Measurements from ENCODE around the gene DKC1. TPM values are rescaled to one million over a fixed set of nuclear protein-coding genes. Genes with fewer than 3 reads are reported as not detected.
A peak's percentile ranks its signal among the peaks of the same experiment; 100 is the strongest.

The DKC1 gene
- total RNA-seq, 1 experiment from 2014 or later: 123 TPM

- no peaks in the 10 kb centered on the region for H3K4me1 ChIP-seq (ENCODE audit: control insufficient read depth in 1 of 2, insufficient read depth in 2 of 2, low read length in 2 of 2)
- no TSS peak for BruUV-seq (replicated peaks)
- ChIA-PET RAD21 (ENCODE audit: low non-redundant PET in 1 of 2, low total read pairs in 2 of 2, uncharacterized antibody in 2 of 2, unreplicated experiment in 2 of 2) (no interaction called here), CTCF (no interaction called here), POLR2A (no interaction called here)
- H3K27me3 ChIP-seq (ENCODE audit: insufficient read depth, low read length): no peaks in the 10 kb centered on the region
- DNase-seq (ENCODE audit: low read depth, low spot score) (no peak), ATAC-seq (peak; percentile 41; the same call in 1 of the 2 replicates)
- TF ChIP-seq POLR2A (IDR thresholded peaks at IDR 0.05; ENCODE audit: borderline replicate concordance, extremely low read depth, insufficient read depth, insufficient read length) (no peak), SP1 (IDR thresholded peaks at IDR 0.05; ENCODE audit: low read depth) (no peak), YY1 (IDR thresholded peaks at IDR 0.05; ENCODE audit: extremely low read depth, insufficient replicate concordance, low read depth, low read length) (no peak), RAD21 (IDR thresholded peaks at IDR 0.05; ENCODE audit: low read depth) (no peak), MAX (IDR thresholded peaks at IDR 0.05) (no peak), ZBTB33 (IDR thresholded peaks at IDR 0.05; ENCODE audit: extremely low read depth, insufficient replicate concordance, low read length) (no peak), ATF3 (IDR thresholded peaks at IDR 0.05) (no peak), EZH2phosphoT487 (IDR thresholded peaks at IDR 0.05; ENCODE audit: borderline replicate concordance) (no peak), TCF7L2 (IDR thresholded peaks at IDR 0.05; ENCODE audit: borderline replicate concordance, extremely low read depth, insufficient read depth, insufficient read length) (no peak), JUND (IDR thresholded peaks at IDR 0.05) (no peak), ZNF274 (IDR thresholded peaks at IDR 0.05; ENCODE audit: low read depth, low read length) (no peak), ZFX (IDR thresholded peaks at IDR 0.05) (no peak), SIN3A (IDR thresholded peaks at IDR 0.05; ENCODE audit: low read depth) (no peak), POLR2AphosphoS5 (IDR thresholded peaks at IDR 0.05; ENCODE audit: low read depth, low read length) (no peak), SRF (IDR thresholded peaks at IDR 0.05; ENCODE audit: low read depth) (no peak), CEBPB (IDR thresholded peaks at IDR 0.05; ENCODE audit: low read depth) (no peak)
- no peak overlapping the region for H2AFZ ChIP-seq (ENCODE audit: low read depth, low read length, poor library complexity, severe bottlenecking)
- H3K4me3 ChIP-seq (replicated peaks in 1 of 2; ENCODE audit: low read depth in 1 of 2, low read length in 2 of 2): no peak overlapping the region
- H3K9ac ChIP-seq (ENCODE audit: low read length): no peak overlapping the region
- no peaks in the 10 kb centered on the region for H4K20me1 ChIP-seq (ENCODE audit: insufficient read depth)
- no peak overlapping the region for H3K27ac ChIP-seq (ENCODE audit: low read depth, low read length)
- intact Hi-C loops (cut with micrococcal nuclease): no loop called here
- H3K9me2 ChIP-seq (ENCODE audit: insufficient read depth): no peaks in the 10 kb centered on the region
- peaks cover 15 to 40% of the 10 kb centered on the region in 2 experiments; a peak in 3 of 4 replicates for H3K36me3 ChIP-seq (ENCODE audit: control insufficient read depth in 1 of 2, insufficient read depth in 2 of 2, low read length in 2 of 2)
- no peaks in the 10 kb centered on the region for H3K9me3 ChIP-seq (ENCODE audit: control insufficient read depth in 1 of 2, insufficient read depth in 1 of 2, low read depth in 1 of 2, low read length in 2 of 2)
- H3K4me2 ChIP-seq (ENCODE audit: low read length): no peak overlapping the region
- peaks cover 23% of the 10 kb centered on the region for H3K79me2 ChIP-seq (ENCODE audit: insufficient read depth, low read length)
Observed at GRCh38 chrX:154775419-154776349, 13.0 kb downstream of the DKC1 start.

Data from HCT116 (cell line).